GM12873 (cell line): ENCODE data around the gene CNTD1.
A peak's percentile ranks its signal among the peaks of the same experiment; 100 is the strongest.

ENCODE experiments used
- TF ChIP-seq, protein P1 (sequence below): IDR thresholded peaks from 2 replicates; pipeline ENCODE4 v1.5.1; 2012; ENCODE audit warnings: low read depth, mild to moderate bottlenecking, moderate library complexity, low read length, control low read depth; ENCODE audit not compliant: insufficient read depth; ENCODE audit errors: missing control alignments

Gene CNTD1

DNA sequence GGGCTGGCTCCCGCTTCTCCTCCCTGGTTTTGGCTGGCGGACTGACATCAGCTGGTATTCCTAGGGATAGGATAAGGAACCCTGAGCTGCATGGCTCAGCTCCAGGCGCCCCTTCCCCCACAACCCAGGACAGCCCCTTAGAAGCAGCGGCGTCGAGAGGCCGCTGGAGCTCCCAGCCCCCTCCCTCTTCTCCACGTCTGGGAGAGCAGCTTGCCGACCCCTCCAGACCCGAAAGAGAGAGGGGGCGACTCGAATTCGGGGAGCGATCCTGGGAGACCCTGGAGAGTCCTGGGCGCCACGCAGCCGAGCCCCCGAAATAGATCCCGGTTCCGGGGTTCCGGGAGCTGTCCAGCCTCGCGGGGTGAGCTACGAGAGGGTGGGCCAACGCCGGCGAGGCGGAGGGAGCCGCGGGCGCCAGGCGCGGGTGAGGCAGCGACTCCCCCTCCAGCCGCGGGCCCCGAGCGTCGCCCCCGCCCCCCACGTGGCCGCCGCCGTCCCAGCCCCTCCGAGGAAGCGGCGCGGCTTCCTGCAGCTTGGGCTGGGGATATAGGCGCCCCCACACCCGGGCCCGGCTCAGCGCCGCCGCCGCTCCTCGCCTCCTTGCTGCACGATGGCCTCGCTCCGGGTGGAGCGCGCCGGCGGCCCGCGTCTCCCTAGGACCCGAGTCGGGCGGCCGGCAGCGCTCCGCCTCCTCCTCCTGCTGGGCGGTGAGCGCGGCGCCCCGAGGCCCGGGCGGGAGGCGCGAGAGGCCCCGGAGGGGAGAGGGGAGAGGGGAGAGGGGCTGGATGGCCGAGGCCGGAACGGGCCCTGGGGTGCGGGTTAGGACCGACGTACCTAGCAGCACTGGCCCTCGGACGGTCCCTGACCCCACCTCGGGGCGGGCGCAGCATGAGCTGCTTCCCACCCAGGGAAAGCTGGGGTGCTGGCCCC is 37.7 kb upstream of the CNTD1 start, which contains the start of gene RAMP2:
Gene RAMP2, plus strand, starts transcription at position 576 of the 930 bp plus-strand sequence. Its CDS starts 35 bp downstream, at position 611.
- TF ChIP-seq, protein P1, sequence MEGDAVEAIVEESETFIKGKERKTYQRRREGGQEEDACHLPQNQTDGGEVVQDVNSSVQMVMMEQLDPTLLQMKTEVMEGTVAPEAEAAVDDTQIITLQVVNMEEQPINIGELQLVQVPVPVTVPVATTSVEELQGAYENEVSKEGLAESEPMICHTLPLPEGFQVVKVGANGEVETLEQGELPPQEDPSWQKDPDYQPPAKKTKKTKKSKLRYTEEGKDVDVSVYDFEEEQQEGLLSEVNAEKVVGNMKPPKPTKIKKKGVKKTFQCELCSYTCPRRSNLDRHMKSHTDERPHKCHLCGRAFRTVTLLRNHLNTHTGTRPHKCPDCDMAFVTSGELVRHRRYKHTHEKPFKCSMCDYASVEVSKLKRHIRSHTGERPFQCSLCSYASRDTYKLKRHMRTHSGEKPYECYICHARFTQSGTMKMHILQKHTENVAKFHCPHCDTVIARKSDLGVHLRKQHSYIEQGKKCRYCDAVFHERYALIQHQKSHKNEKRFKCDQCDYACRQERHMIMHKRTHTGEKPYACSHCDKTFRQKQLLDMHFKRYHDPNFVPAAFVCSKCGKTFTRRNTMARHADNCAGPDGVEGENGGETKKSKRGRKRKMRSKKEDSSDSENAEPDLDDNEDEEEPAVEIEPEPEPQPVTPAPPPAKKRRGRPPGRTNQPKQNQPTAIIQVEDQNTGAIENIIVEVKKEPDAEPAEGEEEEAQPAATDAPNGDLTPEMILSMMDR, result no peak

- TF ChIP-seq, protein P1, result no peak
Observed at GRCh38 chr17:42761638-42762037, 37.0 kb upstream of the CNTD1 start.

- TF ChIP-seq, protein P1, result no peak
Observed at GRCh38 chr17:42766124-42766523, 32.5 kb upstream of the CNTD1 start.

GRCh38 chr17:42767512-42767911 is 31.1 kb upstream of the CNTD1 start:
- TF ChIP-seq, protein P1, result no peak

- TF ChIP-seq, protein P1, result no peak
Observed at GRCh38 chr17:42772945-42773289, 25.7 kb upstream of the CNTD1 start.

GRCh38 chr17:42773290-42774035 is 25.2 kb upstream of the CNTD1 start, which contains the start of gene VPS25:
Gene VPS25 (plus strand): TSS chr17:42773449. CDS start chr17:42773476, 27 bp downstream.
- TF ChIP-seq, protein P1, result peak; percentile 9
